Right lobe of liver (tissue), 4 donors: ENCODE measurements around the gene ERGIC3.

Experiments
- POLR2A ChIP-seq: fragments of 450-650 bp; IDR thresholded peaks from one replicate; pipeline ENCODE4 v1.6.1; 2017; ENCODE audit warnings: antibody characterized with exemption, mild to moderate bottlenecking
- TF ChIP-seq, protein P1 (sequence below), 4 donors: fragments of 200-600 bp in 3 of 4; fragments of 450-650 bp in 1 of 4; IDR thresholded peaks; one replicate each; pipeline versions ENCODE4 v1.5.1 to v1.8.0; 2016 to 2022; ENCODE audit warnings: antibody characterized with exemption in 4 of 4, mild to moderate bottlenecking in 2 of 4
- donor health status: DM: no; HTN: no; CAD: no.
- donor health status: DM: no; HTN: no; CAD: no.
- donor health status: DM: no; HTN: yes; CAD: no.

DNA sequence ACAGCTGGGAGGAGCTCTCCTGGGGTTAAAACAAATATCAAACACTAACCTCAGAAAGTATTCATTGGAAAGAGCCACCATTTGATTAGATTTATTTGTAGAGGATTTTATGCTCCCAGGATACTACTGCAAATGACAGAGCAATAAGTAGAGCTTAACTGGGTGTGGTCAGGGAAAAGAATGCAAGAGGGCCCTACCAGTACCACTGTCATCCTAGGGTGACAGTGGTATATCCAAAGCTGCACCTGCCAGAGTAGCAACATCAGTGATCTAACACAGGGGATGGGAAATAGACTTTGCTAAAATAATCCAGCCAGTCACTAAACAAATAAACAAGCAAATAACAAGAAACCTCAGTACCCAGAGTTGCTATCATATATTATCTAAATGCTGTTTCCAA lies 29.7 kb downstream of the ERGIC3 start:
- TF ChIP-seq, protein P1, sequence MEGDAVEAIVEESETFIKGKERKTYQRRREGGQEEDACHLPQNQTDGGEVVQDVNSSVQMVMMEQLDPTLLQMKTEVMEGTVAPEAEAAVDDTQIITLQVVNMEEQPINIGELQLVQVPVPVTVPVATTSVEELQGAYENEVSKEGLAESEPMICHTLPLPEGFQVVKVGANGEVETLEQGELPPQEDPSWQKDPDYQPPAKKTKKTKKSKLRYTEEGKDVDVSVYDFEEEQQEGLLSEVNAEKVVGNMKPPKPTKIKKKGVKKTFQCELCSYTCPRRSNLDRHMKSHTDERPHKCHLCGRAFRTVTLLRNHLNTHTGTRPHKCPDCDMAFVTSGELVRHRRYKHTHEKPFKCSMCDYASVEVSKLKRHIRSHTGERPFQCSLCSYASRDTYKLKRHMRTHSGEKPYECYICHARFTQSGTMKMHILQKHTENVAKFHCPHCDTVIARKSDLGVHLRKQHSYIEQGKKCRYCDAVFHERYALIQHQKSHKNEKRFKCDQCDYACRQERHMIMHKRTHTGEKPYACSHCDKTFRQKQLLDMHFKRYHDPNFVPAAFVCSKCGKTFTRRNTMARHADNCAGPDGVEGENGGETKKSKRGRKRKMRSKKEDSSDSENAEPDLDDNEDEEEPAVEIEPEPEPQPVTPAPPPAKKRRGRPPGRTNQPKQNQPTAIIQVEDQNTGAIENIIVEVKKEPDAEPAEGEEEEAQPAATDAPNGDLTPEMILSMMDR (IDR thresholded peaks at IDR 0.05): no peak
- no peak for TF ChIP-seq POLR2A
